Neutrophil (primary cell): ENCODE data around the gene SEMA4C.

Source experiments
- H3K27ac ChIP-seq: fragments of 200-600 bp; sonication (generic); 2 replicates; pipeline ENCODE4 v1.5.1; 2016; ENCODE audit warnings: mild to moderate bottlenecking, moderate library complexity
- H3K27me3 ChIP-seq: fragments of 200-600 bp; sonication (generic); 2 replicates; pipeline ENCODE4 v1.6.0; 2016; ENCODE audit warnings: mild to moderate bottlenecking
- H3K36me3 ChIP-seq: fragments of 200-600 bp; sonication (generic); 2 replicates; pipeline ENCODE4 v1.5.1; 2017
- H3K4me1 ChIP-seq, 2 experiments: fragments of 200-600 bp in 1 of 2; sonication (generic) in 1 of 2; 1 replicate in 1 of 2; 2 replicates in 1 of 2; pipeline versions ENCODE4 v1.5.1 to v1.6.1; 2013 to 2016; ENCODE audit warnings: low read depth in 1 of 2, low read length in 1 of 2, mild to moderate bottlenecking in 1 of 2, moderate library complexity in 1 of 2; ENCODE audit not compliant: control insufficient read depth in 1 of 2, insufficient read depth in 1 of 2
- H3K4me3 ChIP-seq, 2 experiments: fragments of 200-600 bp in 1 of 2; sonication (generic) in 1 of 2; 1 replicate in 1 of 2; 2 replicates in 1 of 2; pipeline ENCODE4 v1.5.1; 2013 to 2016; ENCODE audit warnings: low read depth in 1 of 2, low read length in 1 of 2, mild to moderate bottlenecking in 1 of 2, moderate library complexity in 1 of 2
- H3K9me3 ChIP-seq: fragments of 200-600 bp; sonication (generic); 2 replicates; pipeline ENCODE4 v1.5.1; 2016
- CTCF ChIP-seq: fragments of 200-600 bp; sonication (generic); IDR thresholded peaks from 2 replicates; pipeline ENCODE4 v1.5.1; 2016; ENCODE audit warnings: antibody characterized with exemption

SEMA4C gene

GRCh38 chr2:96843538-96844268, 26.2 kb downstream of the SEMA4C start, which contains the start of gene ANKRD23:
TSS of gene ANKRD23 (minus strand) at chr2:96844021. CDS start at chr2:96843992, 29 bp downstream.
- Histone ChIP-seq H3K27me3 (peaks cover 9% of the 10 kb centered on the region), H3K4me1 (peaks cover 7 to 10% of the 10 kb centered on the region in 2 experiments), H3K36me3 (peaks cover 14% of the 10 kb centered on the region), H3K27ac (no peak within 1 kb of the TSS), H3K9me3 (no peaks in the 10 kb centered on the region), H3K4me3 (no peak within 1 kb of the TSS)
- no peak for TF ChIP-seq CTCF

- Histone ChIP-seq H3K27me3 (peaks cover 9% of the 10 kb centered on the region), H3K27ac (no peak overlapping the region), H3K9me3 (no peaks in the 10 kb centered on the region), H3K36me3 (peaks cover 5% of the 10 kb centered on the region), H3K4me1 (peaks cover 7 to 10% of the 10 kb centered on the region in 2 experiments), H3K4me3 (no peak overlapping the region)
- TF ChIP-seq CTCF: no peak
Observed at GRCh38 chr2:96842600-96842999, 27.3 kb downstream of the SEMA4C start.

DNA sequence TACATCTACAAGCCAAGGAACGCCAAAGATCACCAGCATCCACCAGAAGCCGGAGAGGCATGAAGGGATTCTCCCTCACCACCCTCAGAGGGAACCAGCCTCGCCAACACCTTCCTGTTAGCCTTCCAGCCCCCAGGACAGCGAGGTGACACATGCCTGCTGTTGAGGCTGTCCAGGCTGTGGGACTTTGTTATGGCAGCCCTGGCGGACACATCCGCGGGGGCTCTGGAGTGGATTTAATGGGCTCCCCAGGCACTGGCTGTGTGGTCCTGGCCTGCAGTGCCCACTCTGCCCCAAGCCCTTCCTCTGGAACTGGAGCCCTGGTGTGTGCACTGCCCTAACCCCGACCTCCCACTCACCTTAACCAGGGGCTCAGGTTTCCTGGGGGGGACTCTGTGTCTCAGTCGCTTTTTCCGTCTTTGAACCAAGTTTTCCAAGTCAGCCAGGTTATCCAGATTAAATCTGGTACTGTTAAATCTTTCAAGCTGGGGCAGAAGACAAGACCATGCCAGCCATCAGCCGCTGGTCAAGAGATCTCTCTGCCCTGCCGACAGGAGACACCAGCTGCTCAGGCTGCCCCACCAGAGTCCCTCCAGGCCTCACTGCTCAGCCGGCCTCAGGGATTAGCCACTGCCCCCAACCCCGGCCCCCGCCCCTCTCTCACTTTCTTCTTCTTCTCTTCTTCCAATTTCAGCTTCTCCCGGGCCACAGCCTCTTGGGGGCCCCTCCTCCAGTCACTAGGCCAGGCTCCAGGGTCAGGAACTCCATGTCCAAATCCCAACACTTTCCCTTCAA, 28.0 kb downstream of the SEMA4C start:
- peaks cover 5% of the 10 kb centered on the region for H3K36me3 ChIP-seq

DNA sequence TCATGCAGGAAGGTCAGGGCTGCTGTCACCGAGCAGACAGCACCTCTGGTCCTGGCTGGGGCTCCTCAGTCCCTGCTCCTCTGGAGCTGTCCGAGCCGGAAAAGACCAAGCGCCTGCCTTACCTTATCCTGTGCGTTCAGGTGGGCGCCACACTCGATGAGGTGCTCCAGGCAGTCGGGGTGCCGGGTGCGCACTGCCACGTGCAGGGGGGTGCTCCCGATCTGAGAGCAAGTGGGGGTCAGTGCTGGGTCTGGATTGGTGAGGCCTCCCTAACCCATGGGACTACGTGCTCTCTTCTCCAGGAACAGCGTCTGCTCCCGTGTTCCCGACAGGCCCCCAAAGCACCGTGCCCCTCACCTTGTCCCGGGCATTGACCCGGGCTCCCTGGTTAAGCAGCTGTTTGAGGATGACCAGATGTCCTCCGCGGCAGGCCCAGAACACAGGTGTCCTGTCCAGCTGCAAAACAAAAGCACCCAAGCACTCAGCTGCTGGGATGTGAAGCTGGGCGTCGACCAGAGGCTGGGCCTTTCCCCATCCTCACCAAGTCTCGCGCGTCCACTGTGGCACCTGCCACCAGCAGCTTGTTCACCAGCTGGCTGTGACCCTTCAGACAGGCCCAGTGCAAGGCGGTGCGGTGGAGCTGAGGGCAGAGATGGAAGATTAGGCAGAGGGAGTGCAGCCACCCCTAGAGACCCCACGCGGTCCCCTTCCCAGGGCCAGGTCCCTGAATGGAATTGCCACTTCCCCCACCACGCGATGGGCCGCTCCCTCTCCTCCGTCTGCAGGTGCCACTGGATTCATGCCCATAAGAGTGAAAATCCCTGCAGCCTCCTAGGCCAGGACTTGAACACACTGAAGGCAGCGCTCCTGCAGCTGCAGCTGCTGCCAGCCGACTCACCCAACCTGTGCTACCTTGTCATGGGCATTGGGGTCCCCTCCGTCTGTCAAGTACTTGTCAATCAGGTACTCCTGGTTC, 29.7 kb downstream of the SEMA4C start:
- Histone ChIP-seq H3K36me3 (peaks cover 5% of the 10 kb centered on the region), H3K9me3 (no peaks in the 10 kb centered on the region), H3K4me1 (peaks cover 7 to 10% of the 10 kb centered on the region in 2 experiments), H3K27ac (no peak overlapping the region), H3K27me3 (peaks cover 9% of the 10 kb centered on the region), H3K4me3 (peak overlapping the region in 1 of 2 experiments; percentile 30)
- TF ChIP-seq CTCF: no peak

More for the DNA sequence above, 28.0 kb downstream of the SEMA4C start:
- no peak for TF ChIP-seq CTCF
- peaks cover 9% of the 10 kb centered on the region for H3K27me3 ChIP-seq
- no peak overlapping the region for H3K4me3 ChIP-seq
- H3K4me1 ChIP-seq: peaks cover 7 to 10% of the 10 kb centered on the region in 2 experiments
- no peak overlapping the region for H3K27ac ChIP-seq
- H3K9me3 ChIP-seq: no peaks in the 10 kb centered on the region

GRCh38 chr2:96839293-96839874, 30.5 kb downstream of the SEMA4C start:
- Histone ChIP-seq H3K4me3 (peak overlapping the region in 1 of 2 experiments; percentile 30), H3K36me3 (peaks cover 10% of the 10 kb centered on the region), H3K27me3 (peaks cover 9% of the 10 kb centered on the region), H3K9me3 (no peaks in the 10 kb centered on the region), H3K4me1 (peaks cover 7 to 10% of the 10 kb centered on the region in 2 experiments), H3K27ac (no peak overlapping the region)
- no peak for TF ChIP-seq CTCF
